Measurements from ENCODE around the gene KLHL6.

The KLHL6 gene

GRCh38 chr3:183508821-183509220 is 46.7 kb downstream of the KLHL6 start:
- DNase-seq = no peak

- DNase-seq = no peak
Measured at GRCh38 chr3:183507551-183507950, 48.0 kb downstream of the KLHL6 start.

GRCh38 chr3:183506674-183507320 is 48.7 kb downstream of the KLHL6 start:
- DNase-seq = no peak

- DNase-seq = no peak
Measured at GRCh38 chr3:183504597-183504996, 50.9 kb downstream of the KLHL6 start.

GRCh38 chr3:183503746-183504145 is 51.8 kb downstream of the KLHL6 start:
- DNase-seq = peak in 1 of 56 donors; percentile 8

GRCh38 chr3:183502237-183503181 is 53.0 kb downstream of the KLHL6 start:
- DNase-seq = peak in 40 of 56 donors; percentile 5 to 68 (median 22)

- no peak for DNase-seq
Measured at GRCh38 chr3:183500981-183501704, 54.4 kb downstream of the KLHL6 start.

- DNase-seq = no peak
Measured at GRCh38 chr3:183500319-183500718, 55.2 kb downstream of the KLHL6 start.

GRCh38 chr3:183498634-183499033 is 56.9 kb downstream of the KLHL6 start:
- DNase-seq = no peak

GRCh38 chr3:183497313-183497712 is 58.2 kb downstream of the KLHL6 start:
- no peak for DNase-seq

- DNase-seq = no peak
Measured at GRCh38 chr3:183496311-183496710, 59.2 kb downstream of the KLHL6 start.

GRCh38 chr3:183494341-183494740 is 61.2 kb downstream of the KLHL6 start:
- no peak for DNase-seq

- no peak for DNase-seq
Measured at GRCh38 chr3:183493296-183494045, 62.0 kb downstream of the KLHL6 start.

GRCh38 chr3:183492849-183493179 is 62.7 kb downstream of the KLHL6 start:
- peak in 6 of 56 donors; percentile 5 to 38 (median 24) for DNase-seq

GRCh38 chr3:183491923-183492848 is 63.3 kb downstream of the KLHL6 start:
- no peak for DNase-seq

- no peak for DNase-seq
Measured at GRCh38 chr3:183491109-183491922, 64.2 kb downstream of the KLHL6 start.

GRCh38 chr3:183490653-183491052 is 64.9 kb downstream of the KLHL6 start:
- no peak for DNase-seq

GRCh38 chr3:183490211-183490601 is 65.3 kb downstream of the KLHL6 start:
- DNase-seq = no peak

All from nucleus accumbens (tissue), 56 donors.